Hematopoietic multipotent progenitor cell (in vitro differentiated cells): Measurements from ENCODE around the gene ACOT9. TPM values are rescaled to one million over a fixed set of nuclear protein-coding genes. Genes with fewer than 3 reads are reported as not detected.
A peak's percentile ranks its signal among the peaks of the same experiment; 100 is the strongest.
"Not testable (repeated sequence)": the region's sequence is repeated elsewhere in the genome, so short reads cannot be mapped to it uniquely, and the experiment has no call there.

ENCODE experiments used
- DNase-seq, 3 donors: peaks; one replicate each; pipeline ENCODE4 v3.0.0-alpha.2; 2011 to 2015; ENCODE audit warnings: low read depth in 2 of 3, low spot score in 2 of 3
- total RNA-seq: library from RNA; depleted of rRNA; stranded (reverse); fragments of >200 nt; gene quantifications from one replicate; pipeline ENCODE4 v1.2.3, GENCODE V29; 2012

The ACOT9 gene
- 7.8 TPM for total RNA-seq

GRCh38 chrX:23742697-23743622, at the start of gene ACOT9:
TSS of gene ACOT9 (minus strand) at chrX:23743276. CDS start at chrX:23743144, 132 bp downstream.
- DNase-seq = peak; percentile 21 to 90 (median 78)

GRCh38 chrX:23790155-23790497, 47.0 kb upstream of the ACOT9 start:
- DNase-seq = no peak

GRCh38 chrX:23789386-23790154, 46.5 kb upstream of the ACOT9 start:
- DNase-seq = no peak

GRCh38 chrX:23788946-23789345, 45.9 kb upstream of the ACOT9 start:
- no peak for DNase-seq

- no peak for DNase-seq
Measured at GRCh38 chrX:23788521-23788920, 45.4 kb upstream of the ACOT9 start.

GRCh38 chrX:23787745-23788118, 44.7 kb upstream of the ACOT9 start:
- DNase-seq = no peak

GRCh38 chrX:23786268-23786815, 43.3 kb upstream of the ACOT9 start:
- DNase-seq = peak in 1 of 3 donors; percentile 15

GRCh38 chrX:23785580-23785979, 42.5 kb upstream of the ACOT9 start:
- DNase-seq = no peak

GRCh38 chrX:23784470-23785331, 41.6 kb upstream of the ACOT9 start:
- peak in 2 of 3 donors; percentile 50 to 75 for DNase-seq

- DNase-seq = no peak
Measured at GRCh38 chrX:23783589-23784469, 40.8 kb upstream of the ACOT9 start.

GRCh38 chrX:23782863-23783588, 40.0 kb upstream of the ACOT9 start, which contains the start of gene SAT1:
TSS of gene SAT1 (plus strand) at chrX:23783173. CDS start at chrX:23783352, 179 bp downstream.
- peak; percentile 82 to 97 (median 93) for DNase-seq

GRCh38 chrX:23782455-23782854, 39.4 kb upstream of the ACOT9 start:
- no peak for DNase-seq

GRCh38 chrX:23779025-23779424, 35.9 kb upstream of the ACOT9 start:
- DNase-seq = no peak

GRCh38 chrX:23776363-23776762, 33.3 kb upstream of the ACOT9 start:
- no peak for DNase-seq

GRCh38 chrX:23773601-23774175, 30.6 kb upstream of the ACOT9 start:
- DNase-seq = peak in 2 of 3 donors; percentile 71 to 89

GRCh38 chrX:23771086-23771485, 28.0 kb upstream of the ACOT9 start:
- DNase-seq = not testable (repeated sequence)

GRCh38 chrX:23770142-23770541, 27.1 kb upstream of the ACOT9 start:
- no peak for DNase-seq
